ENCODE data around the gene ZNF8.

DNA sequence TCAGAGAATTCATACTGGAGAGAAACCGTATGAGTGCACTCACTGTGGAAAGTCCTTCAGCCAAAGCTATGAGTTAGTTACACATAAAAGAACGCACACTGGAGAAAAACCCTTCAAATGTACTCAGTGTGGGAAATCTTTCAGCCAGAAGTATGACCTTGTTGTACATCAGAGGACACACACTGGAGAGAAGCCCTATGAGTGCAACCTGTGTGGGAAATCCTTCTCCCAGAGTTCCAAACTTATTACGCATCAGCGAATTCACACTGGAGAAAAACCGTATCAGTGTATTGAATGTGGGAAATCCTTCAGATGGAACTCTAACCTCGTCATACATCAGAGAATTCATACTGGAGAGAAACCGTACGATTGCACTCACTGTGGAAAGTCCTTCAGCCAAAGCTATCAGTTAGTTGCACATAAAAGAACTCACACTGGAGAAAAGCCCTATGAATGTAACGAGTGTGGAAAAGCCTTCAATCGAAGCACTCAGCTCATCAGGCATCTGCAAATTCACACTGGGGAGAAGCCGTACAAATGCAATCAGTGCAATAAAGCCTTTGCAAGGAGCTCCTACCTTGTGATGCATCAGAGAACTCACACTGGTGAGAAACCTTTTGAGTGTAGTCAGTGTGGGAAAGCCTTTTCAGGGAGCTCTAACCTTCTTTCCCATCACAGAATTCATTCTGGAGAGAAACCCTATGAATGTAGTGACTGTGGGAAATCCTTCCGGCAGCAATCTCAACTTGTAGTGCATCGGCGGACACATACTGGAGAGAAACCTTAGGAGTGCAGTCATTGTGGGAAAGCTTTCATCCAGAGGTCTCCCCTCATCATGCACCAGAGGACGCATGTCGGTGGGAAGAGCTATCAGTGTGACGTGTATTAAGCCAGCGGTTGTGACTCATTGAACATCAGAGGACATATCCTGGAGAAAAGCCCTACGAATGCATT lies 16.5 kb upstream of the ZNF8 start:
- TF ChIP-seq CTCF (IDR thresholded peaks at IDR 0.05 in 4 of 5, conservative IDR thresholded peaks at IDR 0.05 in 1 of 5) (no peak), POLR2A (IDR thresholded peaks at IDR 0.05) (no peak)

Data from gastrocnemius medialis (tissue), 4 donors.